HUES48 (cell line): ENCODE results near the gene CDK19.

Source experiments
- H3K27ac ChIP-seq: one replicate; pipeline ENCODE4 v1.7.0; 2013; ENCODE audit warnings: low read depth, low read length, inconsistent platforms
- H3K27me3 ChIP-seq: 2 replicates; pipeline ENCODE4 v1.6.1; 2013; ENCODE audit warnings: mild to moderate bottlenecking, low read length; ENCODE audit not compliant: control insufficient read depth, insufficient read depth
- H3K36me3 ChIP-seq: 2 replicates; pipeline ENCODE4 v1.6.1; 2013; ENCODE audit warnings: low read length; ENCODE audit not compliant: control insufficient read depth, insufficient read depth
- H3K4me1 ChIP-seq: 2 replicates; pipeline ENCODE4 v1.6.1; 2013; ENCODE audit warnings: mild to moderate bottlenecking, low read length; ENCODE audit not compliant: control insufficient read depth, insufficient read depth
- H3K4me3 ChIP-seq: 2 replicates; pipeline ENCODE4 v1.5.1; 2013; ENCODE audit warnings: mild to moderate bottlenecking, low read depth, low read length
- H3K9ac ChIP-seq: 2 replicates; pipeline ENCODE4 v1.6.1; 2013; ENCODE audit warnings: mild to moderate bottlenecking, low read depth, low read length, moderate library complexity
- H3K9me3 ChIP-seq: 2 replicates; pipeline ENCODE4 v1.6.1; 2013; ENCODE audit warnings: low read length; ENCODE audit not compliant: control insufficient read depth, insufficient read depth

Gene CDK19

GRCh38 chr6:110563711-110564110 is 251.6 kb downstream of the CDK19 start:
- Histone ChIP-seq H3K9ac (no peak overlapping the region), H3K27ac (no peak overlapping the region), H3K27me3 (no peaks in the 10 kb centered on the region), H3K4me1 (no peaks in the 10 kb centered on the region), H3K9me3 (0 out of 2 replicates have a peak, but pooled peaks cover 3% of the 10 kb centered on the region), H3K36me3 (no peaks in the 10 kb centered on the region), H3K4me3 (no peak overlapping the region)

DNA sequence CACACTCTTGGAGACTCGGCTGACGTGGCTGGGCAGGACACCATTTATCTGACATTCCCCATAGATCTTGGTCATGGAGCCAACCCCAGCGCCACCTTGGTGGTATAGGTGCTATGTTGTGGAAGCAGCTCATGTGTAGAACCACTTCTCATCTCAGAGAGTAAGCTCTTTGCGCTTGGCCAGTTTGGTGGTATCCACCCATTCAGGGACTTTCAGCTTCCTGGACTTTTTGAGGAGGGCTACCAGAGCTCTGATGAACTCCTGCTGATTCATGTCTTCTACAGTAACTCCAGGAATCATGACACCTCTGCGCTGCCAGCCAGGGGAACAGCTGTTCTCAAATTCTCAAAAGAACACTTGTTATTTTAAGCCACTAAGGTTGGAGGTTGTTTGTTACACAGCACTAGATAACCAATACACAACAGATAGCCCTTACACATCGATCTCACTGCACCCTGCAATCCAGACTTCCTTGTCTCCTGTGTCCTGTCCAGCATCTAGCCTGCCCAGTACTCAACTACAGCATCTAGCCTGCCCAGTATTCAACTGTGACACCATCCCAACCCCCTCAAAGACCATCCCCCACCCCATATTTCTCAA is 252.9 kb downstream of the CDK19 start:
- H3K27ac ChIP-seq, result no peak overlapping the region
- H3K4me1 ChIP-seq, result no peaks in the 10 kb centered on the region
- no peaks in the 10 kb centered on the region for H3K27me3 ChIP-seq
- H3K9me3 ChIP-seq, result 0 out of 2 replicates have a peak, but pooled peaks cover 3% of the 10 kb centered on the region
- no peak overlapping the region for H3K4me3 ChIP-seq
- no peaks in the 10 kb centered on the region for H3K36me3 ChIP-seq
- no peak overlapping the region for H3K9ac ChIP-seq

DNA sequence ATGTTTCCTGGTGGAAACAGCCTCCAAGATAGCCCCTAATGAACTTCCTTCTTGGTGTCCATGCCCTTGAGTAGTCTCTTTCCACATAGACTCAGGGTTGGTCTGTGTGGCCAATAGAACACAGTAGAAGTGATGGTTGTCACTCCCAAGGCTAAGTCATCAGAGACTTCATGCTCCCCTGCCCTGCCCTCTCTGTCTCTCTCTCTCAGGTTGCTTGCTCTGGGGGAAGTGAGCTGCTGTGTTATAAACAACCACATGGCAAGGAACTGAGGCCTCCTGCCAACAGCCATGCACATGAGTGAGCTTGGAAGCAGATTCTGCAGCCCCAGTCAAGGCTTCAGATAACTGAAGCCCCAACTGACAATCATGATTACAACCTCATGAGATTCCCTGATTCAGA is 253.6 kb downstream of the CDK19 start:
- Histone ChIP-seq H3K36me3 (no peaks in the 10 kb centered on the region), H3K4me1 (no peaks in the 10 kb centered on the region), H3K9me3 (0 out of 2 replicates have a peak, but pooled peaks cover 3% of the 10 kb centered on the region), H3K27me3 (no peaks in the 10 kb centered on the region), H3K9ac (no peak overlapping the region), H3K27ac (no peak overlapping the region), H3K4me3 (no peak overlapping the region)

DNA sequence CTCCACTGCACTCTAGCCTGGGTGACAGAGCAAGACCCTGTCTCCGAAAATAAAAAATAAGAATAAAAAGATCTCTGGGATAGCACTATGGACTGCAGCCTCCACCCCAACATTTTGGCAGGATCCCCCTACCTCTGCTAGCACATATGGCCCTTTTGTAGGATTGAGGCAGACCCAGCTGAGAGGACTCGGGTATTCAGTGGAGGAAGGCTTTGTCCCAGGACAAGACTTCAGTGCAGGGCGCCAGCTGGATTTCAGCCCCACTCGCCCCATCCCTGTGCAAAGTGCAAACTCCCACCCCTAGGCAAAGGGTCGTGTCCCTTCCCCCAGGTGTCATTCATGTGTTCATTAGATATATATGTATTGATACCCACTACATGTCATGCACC is 254.3 kb downstream of the CDK19 start:
- Histone ChIP-seq H3K9me3 (0 out of 2 replicates have a peak, but pooled peaks cover 3% of the 10 kb centered on the region), H3K4me3 (no peak overlapping the region), H3K9ac (no peak overlapping the region), H3K4me1 (no peaks in the 10 kb centered on the region), H3K27ac (no peak overlapping the region), H3K36me3 (no peaks in the 10 kb centered on the region), H3K27me3 (no peaks in the 10 kb centered on the region)

- H3K4me3 ChIP-seq, result no peak overlapping the region
- H3K27me3 ChIP-seq, result no peaks in the 10 kb centered on the region
- no peaks in the 10 kb centered on the region for H3K36me3 ChIP-seq
- no peak overlapping the region for H3K9ac ChIP-seq
- no peaks in the 10 kb centered on the region for H3K4me1 ChIP-seq
- H3K9me3 ChIP-seq, result 0 out of 2 replicates have a peak, but pooled peaks cover 3% of the 10 kb centered on the region
- H3K27ac ChIP-seq, result no peak overlapping the region
Measured at GRCh38 chr6:110560239-110561007, 254.8 kb downstream of the CDK19 start.
